K562 (cell line): Measurements from ENCODE around the gene AAGAB. TPM values are rescaled to one million over a fixed set of nuclear protein-coding genes. Genes with fewer than 3 reads are reported as not detected.

ENCODE experiments used
- ATAC-seq: fragments of 200-7000 bp; cut with Tn5 transposase; 3 replicates; pipeline ENCODE4 v1.9.1; 2020; ENCODE audit warnings: moderate library complexity
- BruUV-seq: library from RNA; stranded (reverse); fragments of 400-500 nt; replicated peaks from 2 replicates; lab custom pipeline; 2021; lab: Mats Ljungman, UMichigan
- CTCF ChIA-PET: fragments of 300-600 bp; formaldehyde crosslinking; extraction: SDS; loops from one replicate; lab custom pipeline; 2021; ENCODE audit warnings: low intra/inter-chr PET ratio; lab: Yijun Ruan, JAX
- POLR2A ChIA-PET: fragments of 300-600, 350-650 bp; sonication (Branson Sonifier 250); formaldehyde crosslinking; extraction: SDS; loops from one replicate; lab custom pipeline; 2021; ENCODE audit warnings: antibody characterized with exemption, inconsistent platforms; lab: Yijun Ruan, JAX
- DNase-seq, 4 experiments: peaks; one replicate each; pipeline versions ENCODE4 v3.0.0 to v3.0.0-alpha.2; 2011 to 2018; ENCODE audit warnings: low spot score in 3 of 4, mixed read lengths in 3 of 4; ENCODE audit errors: extremely low read depth in 1 of 4
- FAIRE-seq: peaks from 2 replicates; lab custom pipeline; 2011; peaks lifted over from hg19 to GRCh38; lab: Jason Lieb, UNC
- H2AFZ ChIP-seq: 2 replicates; pipeline ENCODE4 v1.6.0; 2011; ENCODE audit warnings: low read depth, low read length, control low read depth, inconsistent platforms
- H3K27ac ChIP-seq: fragments of 200-600 bp; 3 replicates; pipeline ENCODE4 v1.8.0; 2011; ENCODE audit warnings: low read depth, mild to moderate bottlenecking, control low read depth, inconsistent platforms, low read length, moderate library complexity, mixed read lengths; ENCODE audit errors: extremely low read depth
- H3K27me3 ChIP-seq, 2 experiments: fragments of 300-600 bp in 1 of 2; 2 replicates in 1 of 2; 3 replicates in 1 of 2; pipeline versions ENCODE4 v1.6.0 to v1.8.0; 2011; ENCODE audit warnings: inconsistent platforms in 2 of 2, low read length in 2 of 2, mild to moderate bottlenecking in 1 of 2, mixed read lengths in 1 of 2, moderate library complexity in 1 of 2; ENCODE audit not compliant: control insufficient read depth in 2 of 2, insufficient read depth in 2 of 2
- H3K36me3 ChIP-seq: fragments of 300-600 bp; 3 replicates; pipeline ENCODE4 v1.8.0; 2011; ENCODE audit warnings: mild to moderate bottlenecking, low read length, inconsistent platforms; ENCODE audit not compliant: control insufficient read depth, insufficient read depth
- H3K4me1 ChIP-seq, 2 experiments: fragments of 200-600 bp in 1 of 2; replicated peaks in 1 of 2; 2 replicates in 1 of 2; 3 replicates in 1 of 2; pipeline versions ENCODE4 v1.5.1 to v1.8.0; 2011; ENCODE audit warnings: inconsistent platforms in 2 of 2, low read length in 2 of 2, mild to moderate bottlenecking in 1 of 2, mixed read lengths in 1 of 2, moderate library complexity in 1 of 2; ENCODE audit not compliant: control insufficient read depth in 2 of 2, insufficient read depth in 2 of 2
- H3K4me2 ChIP-seq: 2 replicates; pipeline ENCODE4 v1.6.1; 2011; ENCODE audit warnings: low read length, control low read depth, inconsistent platforms, mixed read lengths; ENCODE audit not compliant: insufficient read depth
- H3K4me3 ChIP-seq: fragments of 200-600 bp; sonication (generic), shearing (Covaris generic); 2 replicates; pipeline ENCODE4 v1.5.1; 2016; ENCODE audit warnings: control low read depth, inconsistent platforms
- H3K79me2 ChIP-seq: fragments of 200-600 bp; 3 replicates; pipeline ENCODE4 v1.8.0; 2011; ENCODE audit warnings: low read length, inconsistent platforms; ENCODE audit not compliant: control insufficient read depth, insufficient read depth
- H3K9ac ChIP-seq, 2 experiments: 2 replicates each; pipeline versions ENCODE4 v1.6.0 to v1.6.1; 2011; ENCODE audit warnings: low read depth in 2 of 2, low read length in 2 of 2, control low read depth in 1 of 2, inconsistent platforms in 1 of 2, mild to moderate bottlenecking in 1 of 2, mixed read lengths in 1 of 2; ENCODE audit not compliant: insufficient read depth in 1 of 2
- H3K9me1 ChIP-seq: one replicate; pipeline ENCODE4 v1.6.0; 2011; ENCODE audit warnings: inconsistent platforms, mild to moderate bottlenecking, low read length, moderate library complexity; ENCODE audit not compliant: control insufficient read depth, insufficient read depth
- H3K9me3 ChIP-seq: replicated peaks from 2 replicates; pipeline ENCODE4 v1.5.1; 2011; ENCODE audit warnings: low read depth, low read length, inconsistent platforms; ENCODE audit not compliant: control insufficient read depth, insufficient read depth
- H4K20me1 ChIP-seq: replicated peaks from 2 replicates; pipeline ENCODE4 v1.6.1; 2011; ENCODE audit warnings: low read length, inconsistent platforms, mixed read lengths; ENCODE audit not compliant: control insufficient read depth, insufficient read depth
- BHLHE40 ChIP-seq: IDR thresholded peaks from 2 replicates; pipeline ENCODE4 v1.6.1; 2011; ENCODE audit warnings: low read length, improper control_type of control experiment
- DACH1 ChIP-seq: fragments of 450-650 bp; IDR thresholded peaks from 2 replicates; pipeline ENCODE4 v1.6.1; 2018; ENCODE audit not compliant: partially characterized antibody
- GATAD2A ChIP-seq: fragments of 450-650 bp; IDR thresholded peaks from 2 replicates; pipeline ENCODE4 v1.6.1; 2017
- HNRNPLL ChIP-seq: fragments of 200-400 bp; formaldehyde crosslinking; IDR thresholded peaks from 2 replicates; pipeline ENCODE4 v1.6.1; 2017; ENCODE audit warnings: low read length, low read depth, mild to moderate bottlenecking; ENCODE audit not compliant: poor library complexity, severe bottlenecking
- IRF2 ChIP-seq: sonication (generic); formaldehyde crosslinking; IDR thresholded peaks from 2 replicates; pipeline ENCODE4 v1.8.1; 2022; ENCODE audit warnings: mild to moderate bottlenecking, missing genetic modification reagents
- KAT8 ChIP-seq: fragments of 450-650 bp; IDR thresholded peaks from 2 replicates; pipeline ENCODE4 v1.6.1; 2016; ENCODE audit warnings: low read depth, mild to moderate bottlenecking
- KLF16 ChIP-seq: IDR thresholded peaks from 2 replicates; pipeline ENCODE4 v1.6.1; 2016; ENCODE audit warnings: antibody characterized with exemption
- RNF2 ChIP-seq: sonication (generic); IDR thresholded peaks from 2 replicates; pipeline ENCODE4 v1.6.1; 2016
- ZBTB1 ChIP-seq: sonication (generic); formaldehyde crosslinking; IDR thresholded peaks from 2 replicates; pipeline ENCODE4 v1.8.1; 2023; ENCODE audit warnings: missing genetic modification reagents, low read depth, mild to moderate bottlenecking, borderline replicate concordance
- ZNF436 ChIP-seq: fragments of 250-450, 450-650 bp; sonication (Bioruptor Pico); formaldehyde crosslinking; IDR thresholded peaks from 2 replicates; pipeline ENCODE4 v1.7.0; 2020; ENCODE audit warnings: mild to moderate bottlenecking
- WGBS: fragments of 100-300 bp; shearing (Covaris generic); methylation state at CpG from one replicate; pipeline ENCODE4 v1.1.6; 2016; ENCODE audit warnings: low coverage, mixed read lengths; ENCODE audit not compliant: insufficient coverage; ENCODE audit errors: missing lambda C conversion rate; 5-methylcytosine and 5-hydroxymethylcytosine counted together
- in situ Hi-C: fragments of 300-500 bp; cut with MboI; formaldehyde crosslinking; loops from 4 replicates; pipeline ENCODE4 v1.15.0; 2018; ENCODE audit warnings: inconsistent platforms, mixed read lengths
- intact Hi-C: fragments of 100-400 bp; cut with micrococcal nuclease; formaldehyde crosslinking; loops from 2 replicates; pipeline ENCODE4 v1.14.2; 2022
- polyA plus RNA-seq, 8 experiments: library from polyadenylated mRNA; depleted of rRNA in 4 of 8; stranded (reverse) in 5 of 8; unstranded in 3 of 8; fragments of >200 nt; fragmentation: Nextera tagmentation in 2 of 8; fragmentation: Illumina TruSeq in 1 of 8; extraction: Ambion mirVana in 2 of 8; extraction: Trizol in 1 of 8; gene quantifications; 2 replicates each; pipeline versions ENCODE4 v1.2.1 to v1.2.3, GENCODE V29; 2011 to 2014; ENCODE audit warnings: inconsistent platforms in 1 of 8, missing spikeins in 1 of 8
- total RNA-seq, 7 experiments: library from RNA; depleted of rRNA in 6 of 7; stranded (reverse); fragments of >200 nt in 6 of 7; fragmentation: Illumina TruSeq in 2 of 7; extraction: Trizol in 2 of 7; gene quantifications; 2 replicates each; pipeline versions ENCODE4 v1.2.1 to v1.2.3, GENCODE V29; 2011 to 2021; ENCODE audit warnings: low replicate concordance in 1 of 7
- TF ChIP-seq, protein P1 (sequence below): fragments of 250-450 bp; sonication (Bioruptor Pico); IDR thresholded peaks from 2 replicates; pipeline ENCODE4 v1.4.0; 2020; ENCODE audit warnings: mild to moderate bottlenecking, moderate library complexity
- TF ChIP-seq, protein P2 (sequence below), 2 experiments: IDR thresholded peaks; 2 replicates each; pipeline ENCODE4 v1.6.1; 2011; ENCODE audit warnings: borderline replicate concordance in 1 of 2, control low read depth in 1 of 2, low read depth in 1 of 2, low read length in 1 of 2, mild to moderate bottlenecking in 1 of 2, mixed read lengths in 1 of 2, moderate library complexity in 1 of 2; ENCODE audit not compliant: insufficient read depth in 1 of 2, insufficient read length in 1 of 2, poor library complexity in 1 of 2, severe bottlenecking in 1 of 2; ENCODE audit errors: extremely low read depth in 1 of 2
- TF ChIP-seq, protein P3 (sequence below): fragments of 250-450 bp; sonication (Bioruptor Pico); IDR thresholded peaks from 2 replicates; pipeline ENCODE4 v1.8.0; 2021; ENCODE audit warnings: mild to moderate bottlenecking, moderate library complexity
- TF ChIP-seq, protein P4 (sequence below): fragments of 250-450 bp; sonication (Bioruptor Pico); IDR thresholded peaks from 2 replicates; pipeline ENCODE4 v1.8.0; 2022; ENCODE audit warnings: inconsistent platforms, mild to moderate bottlenecking, moderate library complexity, borderline replicate concordance

Gene AAGAB
- total and polyA plus RNA-seq, 9 of the 15 experiments (the other 6 are each of a cell fraction or from before 2014, with no cell fraction given), result 17.8 to 109 (median 58.3) TPM

DNA sequence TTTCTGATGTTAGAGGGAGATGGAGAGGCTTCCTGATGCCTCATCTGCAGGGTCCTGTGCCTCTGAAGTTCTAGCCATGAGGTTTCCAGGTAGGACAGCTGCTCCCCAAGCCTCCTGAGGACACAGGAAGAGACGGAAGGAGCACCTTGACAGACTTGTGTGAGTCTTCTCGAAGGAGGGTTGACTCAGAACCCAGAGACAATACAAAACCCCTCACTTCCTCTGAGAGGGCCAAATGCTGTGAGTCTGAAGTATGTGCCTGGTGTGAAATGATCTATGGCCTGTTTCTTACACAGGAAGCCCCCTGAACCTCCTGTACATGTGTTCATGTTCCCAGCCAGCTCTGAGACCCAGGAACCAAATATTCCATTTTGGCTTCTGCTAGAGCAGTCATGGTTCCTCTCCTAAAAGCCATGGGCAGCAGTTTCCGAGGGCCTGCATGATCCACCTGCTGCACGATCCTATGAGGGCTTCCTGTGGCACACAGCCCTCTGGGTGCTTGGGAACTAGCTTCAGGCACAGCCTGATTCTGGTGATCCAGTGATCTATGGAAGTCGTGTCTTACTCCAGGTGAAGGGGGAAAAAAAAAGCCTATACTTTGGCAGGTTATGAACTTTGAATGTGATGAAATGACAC, 62.2 kb downstream of the AAGAB start:
- peak in 1 of 4 experiments; percentile 4 for DNase-seq
- no peak for FAIRE-seq
- Histone ChIP-seq H4K20me1 (no peaks in the 10 kb centered on the region), H3K9ac (no peak overlapping the region), H3K4me1 (no peaks in the 10 kb centered on the region), H3K4me3 (no peak overlapping the region), H3K4me2 (no peak overlapping the region), H3K36me3 (peaks cover 60% of the 10 kb centered on the region), H3K27me3 (no peaks in the 10 kb centered on the region), H3K79me2 (no peaks in the 10 kb centered on the region), H2AFZ (no peak overlapping the region), H3K9me1 (no peaks in the 10 kb centered on the region), H3K9me3 (no peaks in the 10 kb centered on the region), H3K27ac (no peak overlapping the region)
- CTCF ChIA-PET, result no interaction called here
- intact Hi-C loops, result no loop called here
- POLR2A ChIA-PET, result interaction anchor here (1.7 kb wide), 1 partner anchor 16 kb away, joined by 3 read pairs; no protein-coding TSS in a partner anchor
- WGBS, result 82% methylated on average over 5 of the region's 5 CpGs
- no TSS peak for BruUV-seq
- no peak for ATAC-seq
- TF ChIP-seq IRF2 (CRISPR knock-in tag), result no peak
- TF ChIP-seq BHLHE40, result no peak
- TF ChIP-seq GATAD2A, result no peak
- no peak for TF ChIP-seq ZNF436
- TF ChIP-seq RNF2, result no peak
- no peak for TF ChIP-seq KLF16
- TF ChIP-seq, protein P1, sequence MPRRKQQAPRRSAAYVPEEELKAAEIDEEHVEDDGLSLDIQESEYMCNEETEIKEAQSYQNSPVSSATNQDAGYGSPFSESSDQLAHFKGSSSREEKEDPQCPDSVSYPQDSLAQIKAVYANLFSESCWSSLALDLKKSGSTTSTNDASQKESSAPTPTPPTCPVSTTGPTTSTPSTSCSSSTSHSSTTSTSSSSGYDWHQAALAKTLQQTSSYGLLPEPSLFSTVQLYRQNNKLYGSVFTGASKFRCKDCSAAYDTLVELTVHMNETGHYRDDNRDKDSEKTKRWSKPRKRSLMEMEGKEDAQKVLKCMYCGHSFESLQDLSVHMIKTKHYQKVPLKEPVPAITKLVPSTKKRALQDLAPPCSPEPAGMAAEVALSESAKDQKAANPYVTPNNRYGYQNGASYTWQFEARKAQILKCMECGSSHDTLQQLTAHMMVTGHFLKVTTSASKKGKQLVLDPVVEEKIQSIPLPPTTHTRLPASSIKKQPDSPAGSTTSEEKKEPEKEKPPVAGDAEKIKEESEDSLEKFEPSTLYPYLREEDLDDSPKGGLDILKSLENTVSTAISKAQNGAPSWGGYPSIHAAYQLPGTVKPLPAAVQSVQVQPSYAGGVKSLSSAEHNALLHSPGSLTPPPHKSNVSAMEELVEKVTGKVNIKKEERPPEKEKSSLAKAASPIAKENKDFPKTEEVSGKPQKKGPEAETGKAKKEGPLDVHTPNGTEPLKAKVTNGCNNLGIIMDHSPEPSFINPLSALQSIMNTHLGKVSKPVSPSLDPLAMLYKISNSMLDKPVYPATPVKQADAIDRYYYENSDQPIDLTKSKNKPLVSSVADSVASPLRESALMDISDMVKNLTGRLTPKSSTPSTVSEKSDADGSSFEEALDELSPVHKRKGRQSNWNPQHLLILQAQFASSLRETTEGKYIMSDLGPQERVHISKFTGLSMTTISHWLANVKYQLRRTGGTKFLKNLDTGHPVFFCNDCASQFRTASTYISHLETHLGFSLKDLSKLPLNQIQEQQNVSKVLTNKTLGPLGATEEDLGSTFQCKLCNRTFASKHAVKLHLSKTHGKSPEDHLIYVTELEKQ, result no peak
- no peak for TF ChIP-seq ZBTB1 (CRISPR knock-in tag)
- TF ChIP-seq DACH1, result no peak
- TF ChIP-seq, protein P2, sequence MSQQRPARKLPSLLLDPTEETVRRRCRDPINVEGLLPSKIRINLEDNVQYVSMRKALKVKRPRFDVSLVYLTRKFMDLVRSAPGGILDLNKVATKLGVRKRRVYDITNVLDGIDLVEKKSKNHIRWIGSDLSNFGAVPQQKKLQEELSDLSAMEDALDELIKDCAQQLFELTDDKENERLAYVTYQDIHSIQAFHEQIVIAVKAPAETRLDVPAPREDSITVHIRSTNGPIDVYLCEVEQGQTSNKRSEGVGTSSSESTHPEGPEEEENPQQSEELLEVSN (IDR thresholded peaks at IDR 0.05; ENCODE audit: borderline replicate concordance in 1 of 2, extremely low read depth in 1 of 2, insufficient read depth in 1 of 2, insufficient read length in 1 of 2, low read depth in 1 of 2, low read length in 1 of 2, poor library complexity in 1 of 2, severe bottlenecking in 1 of 2), result no peak
- TF ChIP-seq HNRNPLL, result no peak
- no peak for TF ChIP-seq KAT8
- TF ChIP-seq, protein P3, sequence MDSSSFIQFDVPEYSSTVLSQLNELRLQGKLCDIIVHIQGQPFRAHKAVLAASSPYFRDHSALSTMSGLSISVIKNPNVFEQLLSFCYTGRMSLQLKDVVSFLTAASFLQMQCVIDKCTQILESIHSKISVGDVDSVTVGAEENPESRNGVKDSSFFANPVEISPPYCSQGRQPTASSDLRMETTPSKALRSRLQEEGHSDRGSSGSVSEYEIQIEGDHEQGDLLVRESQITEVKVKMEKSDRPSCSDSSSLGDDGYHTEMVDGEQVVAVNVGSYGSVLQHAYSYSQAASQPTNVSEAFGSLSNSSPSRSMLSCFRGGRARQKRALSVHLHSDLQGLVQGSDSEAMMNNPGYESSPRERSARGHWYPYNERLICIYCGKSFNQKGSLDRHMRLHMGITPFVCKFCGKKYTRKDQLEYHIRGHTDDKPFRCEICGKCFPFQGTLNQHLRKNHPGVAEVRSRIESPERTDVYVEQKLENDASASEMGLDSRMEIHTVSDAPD (CRISPR knock-in tag), result no peak
- TF ChIP-seq, protein P4, sequence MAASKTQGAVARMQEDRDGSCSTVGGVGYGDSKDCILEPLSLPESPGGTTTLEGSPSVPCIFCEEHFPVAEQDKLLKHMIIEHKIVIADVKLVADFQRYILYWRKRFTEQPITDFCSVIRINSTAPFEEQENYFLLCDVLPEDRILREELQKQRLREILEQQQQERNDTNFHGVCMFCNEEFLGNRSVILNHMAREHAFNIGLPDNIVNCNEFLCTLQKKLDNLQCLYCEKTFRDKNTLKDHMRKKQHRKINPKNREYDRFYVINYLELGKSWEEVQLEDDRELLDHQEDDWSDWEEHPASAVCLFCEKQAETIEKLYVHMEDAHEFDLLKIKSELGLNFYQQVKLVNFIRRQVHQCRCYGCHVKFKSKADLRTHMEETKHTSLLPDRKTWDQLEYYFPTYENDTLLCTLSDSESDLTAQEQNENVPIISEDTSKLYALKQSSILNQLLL (CRISPR knock-in tag), result no peak
- in situ Hi-C loops, result no loop called here
